Chondrocyte (in vitro differentiated cells): Measurements from ENCODE around the gene ROBO2. TPM values are rescaled to one million over a fixed set of nuclear protein-coding genes. Genes with fewer than 3 reads are reported as not detected.
A peak's percentile ranks its signal among the peaks of the same experiment; 100 is the strongest.

ENCODE experiments used
- DNase-seq: peaks from one replicate; pipeline ENCODE4 v3.0.0; 2021; ENCODE audit warnings: mixed read lengths, low spot score
- H3K27ac Mint-ChIP-seq: one replicate; pipeline ENCODE4 v1.8.0; 2021; ENCODE audit warnings: mild to moderate bottlenecking, moderate library complexity, mixed read lengths; ENCODE audit not compliant: unreplicated experiment
- H3K27me3 Mint-ChIP-seq: 2 replicates; pipeline ENCODE4 v1.8.0; 2021; ENCODE audit warnings: low read depth, mixed read lengths
- H3K36me3 Mint-ChIP-seq: 2 replicates; pipeline ENCODE4 v1.8.0; 2021; ENCODE audit warnings: low read depth, mixed read lengths
- H3K4me1 Mint-ChIP-seq: 2 replicates; pipeline ENCODE4 v1.8.0; 2021; ENCODE audit warnings: low read depth, mild to moderate bottlenecking, mixed read lengths
- H3K4me3 Mint-ChIP-seq: one replicate; pipeline ENCODE4 v1.8.0; 2021; ENCODE audit warnings: mild to moderate bottlenecking, moderate library complexity, mixed read lengths; ENCODE audit not compliant: unreplicated experiment
- H3K9me3 Mint-ChIP-seq: 2 replicates; pipeline ENCODE4 v1.8.0; 2021; ENCODE audit warnings: low read depth, mixed read lengths
- total RNA-seq: library from RNA; stranded (reverse); gene quantifications from 3 replicates; pipeline ENCODE4 v1.2.1, GENCODE V29; 2021
- TF ChIP-seq, protein P1 (sequence below): fragments of 200-600 bp; sonication (generic); IDR thresholded peaks from 2 replicates; pipeline ENCODE4 v1.5.0; 2021; ENCODE audit warnings: antibody characterized with exemption, mild to moderate bottlenecking, moderate library complexity

Gene ROBO2
- total RNA-seq, 1 donor from 2014 or later, result 1.7 TPM

DNA sequence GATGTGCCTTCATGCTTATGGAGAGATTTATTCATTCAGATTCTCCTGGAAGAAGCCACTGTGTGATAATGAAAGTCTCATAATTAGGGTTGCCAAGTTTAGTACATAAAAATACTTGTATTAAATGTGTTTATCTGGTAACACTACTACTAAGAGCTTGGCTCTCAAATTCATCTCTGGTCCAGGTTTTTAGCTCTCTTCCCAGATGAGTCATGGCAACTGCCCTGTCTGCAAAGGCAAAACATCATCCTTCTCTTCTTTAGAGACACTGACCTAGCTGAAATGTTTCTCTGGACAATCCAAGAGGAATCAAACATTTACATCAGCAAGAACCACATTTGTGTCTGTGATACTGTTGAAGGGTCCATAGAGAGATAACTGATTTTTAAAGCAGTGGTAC is 269.6 kb downstream of the ROBO2 start:
- TF ChIP-seq, protein P1, sequence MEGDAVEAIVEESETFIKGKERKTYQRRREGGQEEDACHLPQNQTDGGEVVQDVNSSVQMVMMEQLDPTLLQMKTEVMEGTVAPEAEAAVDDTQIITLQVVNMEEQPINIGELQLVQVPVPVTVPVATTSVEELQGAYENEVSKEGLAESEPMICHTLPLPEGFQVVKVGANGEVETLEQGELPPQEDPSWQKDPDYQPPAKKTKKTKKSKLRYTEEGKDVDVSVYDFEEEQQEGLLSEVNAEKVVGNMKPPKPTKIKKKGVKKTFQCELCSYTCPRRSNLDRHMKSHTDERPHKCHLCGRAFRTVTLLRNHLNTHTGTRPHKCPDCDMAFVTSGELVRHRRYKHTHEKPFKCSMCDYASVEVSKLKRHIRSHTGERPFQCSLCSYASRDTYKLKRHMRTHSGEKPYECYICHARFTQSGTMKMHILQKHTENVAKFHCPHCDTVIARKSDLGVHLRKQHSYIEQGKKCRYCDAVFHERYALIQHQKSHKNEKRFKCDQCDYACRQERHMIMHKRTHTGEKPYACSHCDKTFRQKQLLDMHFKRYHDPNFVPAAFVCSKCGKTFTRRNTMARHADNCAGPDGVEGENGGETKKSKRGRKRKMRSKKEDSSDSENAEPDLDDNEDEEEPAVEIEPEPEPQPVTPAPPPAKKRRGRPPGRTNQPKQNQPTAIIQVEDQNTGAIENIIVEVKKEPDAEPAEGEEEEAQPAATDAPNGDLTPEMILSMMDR, result no peak
- no peaks in the 10 kb centered on the region for H3K27me3 Mint-ChIP-seq
- no peaks in the 10 kb centered on the region for H3K36me3 Mint-ChIP-seq
- H3K9me3 Mint-ChIP-seq, result no peaks in the 10 kb centered on the region
- H3K4me3 Mint-ChIP-seq, result no peak overlapping the region
- H3K4me1 Mint-ChIP-seq, result no peaks in the 10 kb centered on the region
- no peak for DNase-seq
- H3K27ac Mint-ChIP-seq, result no peak overlapping the region

DNA sequence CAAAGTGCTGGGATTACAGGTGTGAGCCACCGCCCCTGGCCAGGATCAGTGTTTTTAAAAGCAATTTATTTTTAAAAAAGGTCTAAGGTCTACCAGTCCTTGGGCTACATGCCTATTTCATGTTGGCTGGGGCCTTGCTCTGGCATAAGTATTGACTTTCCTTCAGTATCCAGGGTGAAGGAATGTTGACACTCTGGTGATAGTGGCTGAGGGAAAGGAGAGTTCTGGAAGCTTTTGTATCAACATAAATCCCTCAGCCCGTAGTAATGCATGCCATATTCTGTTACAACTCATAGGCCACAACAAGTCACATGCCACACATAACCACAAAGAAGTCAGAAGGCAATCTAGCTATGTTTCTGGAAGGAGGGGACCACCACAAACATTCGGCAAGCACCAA is 273.9 kb downstream of the ROBO2 start:
- no peaks in the 10 kb centered on the region for H3K4me1 Mint-ChIP-seq
- H3K9me3 Mint-ChIP-seq, result no peaks in the 10 kb centered on the region
- no peaks in the 10 kb centered on the region for H3K27me3 Mint-ChIP-seq
- no peak overlapping the region for H3K4me3 Mint-ChIP-seq
- no peak for DNase-seq
- TF ChIP-seq, protein P1, result no peak
- no peaks in the 10 kb centered on the region for H3K36me3 Mint-ChIP-seq
- H3K27ac Mint-ChIP-seq, result no peak overlapping the region

DNA sequence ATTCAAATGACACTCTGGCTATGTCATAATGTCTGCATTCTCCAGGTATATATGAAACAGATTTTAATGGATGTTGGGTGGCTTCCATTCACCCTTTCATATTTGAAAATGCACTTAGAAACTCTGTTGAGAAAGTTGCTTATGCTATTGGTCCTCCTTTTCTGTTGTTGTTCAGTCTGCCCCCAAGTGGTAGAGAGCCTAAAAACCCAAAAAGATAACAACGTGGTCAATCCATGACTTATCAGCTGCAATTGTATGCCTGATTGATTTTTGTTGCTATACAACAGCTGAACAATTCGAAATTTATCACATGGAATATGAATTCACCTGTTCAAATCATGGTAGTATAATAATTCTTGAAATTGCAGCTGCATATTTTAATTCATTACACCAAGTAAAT is 279.8 kb downstream of the ROBO2 start:
- Mint-ChIP-seq H3K4me1 (peaks cover 22% of the 10 kb centered on the region), H3K36me3 (no peaks in the 10 kb centered on the region), H3K9me3 (no peaks in the 10 kb centered on the region), H3K4me3 (no peak overlapping the region), H3K27me3 (no peaks in the 10 kb centered on the region), H3K27ac (no peak overlapping the region)
- DNase-seq, result no peak
- TF ChIP-seq, protein P1, result peak; percentile 56

DNA sequence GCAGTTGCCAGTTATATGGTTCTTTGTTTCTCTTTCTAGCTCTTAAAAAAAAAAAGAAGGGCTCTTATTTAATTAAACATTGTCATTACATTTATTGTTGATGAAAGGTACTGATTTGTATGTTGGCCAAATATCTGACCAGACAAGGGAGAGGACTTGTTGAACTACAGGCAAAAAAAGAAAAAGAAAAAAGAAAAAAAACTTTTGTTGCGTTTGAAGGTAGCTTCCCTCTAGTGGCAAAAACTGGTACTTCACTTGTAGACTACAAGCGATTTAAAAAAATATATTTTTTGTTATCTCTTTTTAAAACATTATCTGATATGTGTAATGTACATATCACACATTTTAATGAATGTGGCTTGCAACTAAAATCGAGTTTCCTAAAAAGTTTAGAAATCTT is 280.6 kb downstream of the ROBO2 start:
- no peaks in the 10 kb centered on the region for H3K36me3 Mint-ChIP-seq
- no peaks in the 10 kb centered on the region for H3K9me3 Mint-ChIP-seq
- H3K4me3 Mint-ChIP-seq, result peak overlapping the region; percentile 44
- H3K27ac Mint-ChIP-seq, result no peak overlapping the region
- TF ChIP-seq, protein P1, result peak; percentile 89
- peaks cover 29% of the 10 kb centered on the region for H3K4me1 Mint-ChIP-seq
- H3K27me3 Mint-ChIP-seq, result no peaks in the 10 kb centered on the region
- no peak for DNase-seq

DNA sequence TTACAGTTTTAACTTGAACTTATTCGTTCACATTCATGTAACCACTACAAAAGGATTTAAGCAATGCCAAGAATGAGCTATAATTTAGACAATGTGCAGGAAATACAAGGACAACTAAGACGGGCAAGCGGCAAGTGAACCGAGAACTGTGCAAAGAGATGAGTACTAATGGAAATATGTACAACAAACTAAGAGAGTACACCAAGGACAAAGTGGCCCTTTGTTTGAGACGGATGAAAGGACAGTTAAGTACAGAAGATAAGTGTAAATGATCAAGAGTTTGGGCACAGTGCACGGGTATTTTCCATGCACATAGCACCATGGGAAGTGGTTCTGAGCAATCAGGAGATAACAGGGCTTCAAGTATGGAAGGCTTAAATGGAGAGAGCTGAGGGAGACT is 281.7 kb downstream of the ROBO2 start:
- no peak for DNase-seq
- Mint-ChIP-seq H3K36me3 (no peaks in the 10 kb centered on the region), H3K27ac (no peak overlapping the region), H3K4me3 (no peak overlapping the region), H3K27me3 (no peaks in the 10 kb centered on the region), H3K9me3 (no peaks in the 10 kb centered on the region), H3K4me1 (peaks cover 30% of the 10 kb centered on the region)
- TF ChIP-seq, protein P1, result no peak
